HG02610 (cell line): Measurements from ENCODE around the gene B9D2.
A peak's percentile ranks its signal among the peaks of the same experiment; 100 is the strongest.
"Not testable (repeated sequence)": the region's sequence is repeated elsewhere in the genome, so short reads cannot be mapped to it uniquely, and the experiment has no call there.

ENCODE experiments used
- ATAC-seq: cut with Tn5 transposase; IDR thresholded peaks from one replicate; pipeline ENCODE4 v1.9.1; 2021; ENCODE audit warnings: mild to moderate bottlenecking, moderate library complexity; ENCODE audit not compliant: unreplicated experiment

The B9D2 gene

GRCh38 chr19:41363753-41364523, at the start of gene B9D2:
Gene B9D2, minus strand, starts transcription at chr19:41364149. Its CDS starts 630 bp downstream, at chr19:41363519.
- peak; percentile 84 for ATAC-seq

- no peak for ATAC-seq
Observed at GRCh38 chr19:41412953-41413352, 49.0 kb upstream of the B9D2 start.

DNA sequence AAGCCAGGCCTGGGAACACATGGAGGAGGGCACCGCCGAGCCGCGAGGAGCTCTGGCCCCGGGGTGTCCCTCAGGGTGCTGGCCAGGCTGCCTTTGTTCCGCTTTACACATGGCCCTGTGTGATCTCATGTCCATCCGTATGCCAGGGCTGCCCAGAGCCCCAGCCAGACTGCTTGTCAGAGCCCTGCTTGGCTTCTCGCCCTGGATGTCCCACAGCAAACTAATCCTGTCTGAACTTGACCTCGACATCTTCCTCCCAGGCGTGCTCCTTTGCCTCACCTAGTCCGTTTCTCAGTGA, 48.0 kb upstream of the B9D2 start:
- no peak for ATAC-seq

DNA sequence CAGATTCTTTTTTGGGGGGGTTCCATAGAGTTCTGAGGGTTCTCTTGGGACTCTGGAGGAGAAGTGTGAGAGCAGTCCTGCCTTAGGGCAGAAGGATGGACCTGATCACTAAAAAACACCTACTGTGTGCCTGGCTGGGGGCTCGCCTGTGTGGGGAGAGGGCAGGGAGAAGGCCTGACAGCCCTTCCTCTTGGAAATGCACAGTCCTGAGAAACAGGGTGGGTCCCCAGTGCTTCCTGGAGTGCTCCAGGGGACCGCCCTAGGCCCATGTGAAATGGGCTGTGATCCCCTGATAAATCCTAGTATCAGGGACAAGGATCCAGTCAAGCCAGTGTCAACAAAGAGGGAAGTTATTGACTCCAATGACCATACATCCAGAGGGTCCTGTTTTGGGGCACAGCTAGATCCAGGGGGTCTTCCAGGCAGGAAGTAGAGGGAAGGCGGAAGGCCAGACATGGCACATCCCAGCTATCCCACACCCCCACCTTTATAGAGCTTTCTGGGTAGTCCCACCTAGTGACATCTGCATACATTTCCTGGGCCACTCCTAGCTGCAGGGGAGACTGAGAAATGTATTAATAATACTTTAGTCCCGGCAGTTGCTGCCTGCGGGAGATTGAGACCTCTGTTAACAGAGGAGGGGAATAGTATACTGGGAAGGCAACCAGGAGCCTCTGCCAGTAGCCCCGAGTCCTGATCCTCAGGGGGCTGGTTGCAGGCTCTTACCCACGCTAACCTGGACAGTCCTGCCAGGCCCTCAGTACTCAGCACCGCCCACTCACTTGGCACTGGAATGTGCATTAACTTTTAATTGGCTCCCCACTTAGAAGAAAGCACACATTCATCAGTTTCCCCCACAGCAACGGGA, 47.4 kb upstream of the B9D2 start:
- no peak for ATAC-seq

GRCh38 chr19:41410336-41411054, 46.5 kb upstream of the B9D2 start:
- no peak for ATAC-seq

- no peak for ATAC-seq
Observed at GRCh38 chr19:41409288-41409687, 45.3 kb upstream of the B9D2 start.

- ATAC-seq: not testable (repeated sequence)
Observed at GRCh38 chr19:41408846-41409245, 44.9 kb upstream of the B9D2 start.

GRCh38 chr19:41408256-41408655, 44.3 kb upstream of the B9D2 start:
- ATAC-seq: no peak

- ATAC-seq: no peak
Observed at GRCh38 chr19:41407271-41407670, 43.3 kb upstream of the B9D2 start.

DNA sequence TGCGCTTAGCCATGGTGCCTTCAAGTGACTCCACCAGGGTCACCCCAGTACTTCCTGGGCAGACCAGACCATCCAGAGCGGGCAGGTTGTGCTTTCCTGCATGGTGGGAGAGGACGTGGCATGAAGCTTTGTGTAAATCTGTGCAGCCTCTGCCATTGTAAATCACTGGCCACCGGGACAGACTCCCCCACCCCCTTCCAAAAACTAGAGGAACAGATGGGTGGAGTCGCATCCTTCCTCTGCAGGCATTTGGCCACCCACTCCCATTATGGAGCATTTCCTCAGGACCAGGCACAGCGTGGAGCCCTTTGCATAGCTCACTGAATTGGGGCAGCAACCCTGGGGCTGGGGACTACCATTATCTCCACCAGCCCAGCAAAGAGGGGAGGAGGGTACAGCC, 41.8 kb upstream of the B9D2 start:
- ATAC-seq: no peak

DNA sequence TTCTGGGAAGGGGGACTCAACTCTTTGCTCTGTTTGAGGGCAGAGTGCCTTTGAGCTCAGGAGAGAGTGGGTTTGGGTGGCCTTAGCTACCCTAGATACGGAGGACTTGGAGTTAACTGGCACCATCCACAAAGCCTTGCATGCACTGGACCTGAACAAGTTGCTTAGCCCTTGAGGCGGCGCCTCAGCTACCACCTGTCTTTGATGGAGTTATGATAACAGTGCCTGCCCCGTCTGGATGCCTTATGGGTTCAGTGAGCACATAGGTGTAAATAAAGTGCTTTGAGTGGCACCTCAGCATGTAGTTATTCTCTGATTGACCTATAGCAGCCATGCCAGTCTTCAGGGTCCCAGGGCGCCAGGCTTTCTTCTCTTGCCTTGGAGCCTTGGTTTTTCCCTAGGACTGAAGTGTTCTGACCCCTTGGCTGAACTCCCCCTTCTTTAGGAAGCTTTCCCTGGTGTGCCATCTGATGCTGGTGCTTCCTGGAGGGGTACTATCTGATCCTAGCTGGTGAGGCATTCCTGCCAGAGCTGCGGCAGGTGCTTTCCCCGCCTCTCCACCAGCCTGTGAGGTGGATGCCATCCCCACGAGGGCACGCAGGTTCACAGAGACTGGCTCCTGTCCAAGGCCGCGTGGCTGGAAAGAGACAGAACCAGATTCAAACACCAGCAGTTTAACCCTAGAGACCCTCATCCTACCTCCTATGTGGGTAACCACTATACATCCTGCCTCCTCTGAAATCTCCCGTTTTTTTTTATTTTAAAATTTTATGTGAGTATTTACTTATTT, 39.4 kb upstream of the B9D2 start:
- no peak for ATAC-seq

GRCh38 chr19:41402010-41402409, 38.1 kb upstream of the B9D2 start:
- ATAC-seq: no peak

DNA sequence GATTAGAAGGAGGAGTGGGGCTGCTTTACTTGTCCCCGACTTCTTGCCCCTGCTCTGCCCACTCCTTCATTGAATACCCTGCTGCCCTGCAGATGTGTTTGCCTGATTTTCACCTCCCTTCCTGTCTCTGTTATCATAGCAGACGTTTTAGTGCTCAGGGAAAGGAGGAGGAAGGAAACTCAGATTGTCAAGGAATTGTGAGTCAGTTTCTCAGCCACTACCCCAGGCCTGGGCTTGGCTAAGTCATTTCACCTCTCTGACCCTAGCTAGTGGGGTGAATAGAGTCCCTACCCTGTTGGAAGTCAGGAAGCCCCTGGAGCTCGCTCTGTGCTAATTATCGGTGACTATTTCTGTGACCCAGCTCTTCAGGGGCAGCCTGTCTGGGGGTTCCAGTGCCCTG, 37.5 kb upstream of the B9D2 start:
- ATAC-seq: no peak

DNA sequence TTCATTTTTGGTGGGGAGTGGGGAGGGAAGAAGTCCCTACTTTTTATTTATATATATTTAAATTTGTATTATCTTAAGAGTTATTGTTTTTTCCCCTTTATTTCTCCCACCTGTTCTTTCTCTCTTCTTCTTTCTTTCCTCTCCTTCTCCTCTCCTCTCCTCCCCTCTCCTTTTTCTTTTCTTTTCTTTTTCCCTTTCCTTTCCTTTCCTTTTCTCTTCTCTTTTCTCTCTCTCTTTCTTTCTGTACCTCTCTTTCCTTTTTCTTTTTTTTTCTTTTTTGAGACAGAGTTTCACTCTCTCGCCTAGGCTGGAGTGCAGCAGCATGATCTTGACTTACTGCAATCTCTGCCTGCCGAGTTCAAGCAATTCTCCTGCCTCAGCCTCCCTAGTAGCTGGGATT, 35.6 kb upstream of the B9D2 start:
- ATAC-seq: no peak

DNA sequence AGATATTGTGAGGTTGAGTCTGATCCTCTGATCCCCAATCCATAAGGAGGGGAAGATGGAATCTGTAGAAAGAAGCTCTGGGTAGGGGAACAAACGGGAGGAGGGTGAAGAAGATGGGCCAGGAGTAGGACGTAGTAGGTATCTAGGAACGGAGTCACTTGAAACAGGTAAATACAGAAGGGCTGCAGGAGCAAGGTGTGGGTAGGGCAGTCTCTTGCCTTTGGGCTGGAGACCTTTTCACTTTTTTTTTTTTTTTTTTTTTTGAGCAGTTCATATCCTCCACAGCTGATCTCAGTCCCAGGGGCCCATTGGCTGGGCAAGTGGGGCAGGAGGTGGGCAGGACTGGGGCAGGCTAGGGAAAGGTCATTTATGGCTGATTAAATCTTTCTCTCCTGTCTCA, 35.1 kb upstream of the B9D2 start:
- no peak for ATAC-seq

DNA sequence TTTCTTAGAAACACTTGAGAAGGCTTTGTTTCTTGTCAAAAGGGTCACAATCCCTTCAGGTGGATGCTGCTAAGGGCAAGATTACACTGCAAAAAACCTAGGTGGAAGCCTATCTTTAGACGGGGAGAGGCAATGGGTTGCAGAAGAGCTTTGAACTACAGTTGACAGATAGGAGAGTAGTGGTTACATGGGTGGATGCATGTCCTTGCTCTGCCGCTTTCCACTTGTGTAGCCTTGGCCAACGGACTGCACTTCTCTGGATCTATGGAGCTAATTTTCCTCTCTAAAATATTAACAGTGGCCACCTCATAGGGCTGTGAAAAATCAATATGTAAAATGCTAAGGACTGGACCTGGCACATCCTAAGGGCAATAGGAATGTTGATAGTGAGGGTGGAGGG, 34.6 kb upstream of the B9D2 start:
- ATAC-seq: no peak

- ATAC-seq: no peak
Observed at GRCh38 chr19:41398050-41398418, 34.1 kb upstream of the B9D2 start.

GRCh38 chr19:41397086-41398049, 33.4 kb upstream of the B9D2 start, which contains the start of the genes BCKDHA and EXOSC5:
Gene BCKDHA, plus strand, starts transcription at chr19:41397818. Its CDS starts 10 bp downstream, at chr19:41397828.
Gene EXOSC5, minus strand, starts transcription at chr19:41397359. Its CDS starts 31 bp downstream, at chr19:41397328.
- peak; percentile 86 for ATAC-seq

DNA sequence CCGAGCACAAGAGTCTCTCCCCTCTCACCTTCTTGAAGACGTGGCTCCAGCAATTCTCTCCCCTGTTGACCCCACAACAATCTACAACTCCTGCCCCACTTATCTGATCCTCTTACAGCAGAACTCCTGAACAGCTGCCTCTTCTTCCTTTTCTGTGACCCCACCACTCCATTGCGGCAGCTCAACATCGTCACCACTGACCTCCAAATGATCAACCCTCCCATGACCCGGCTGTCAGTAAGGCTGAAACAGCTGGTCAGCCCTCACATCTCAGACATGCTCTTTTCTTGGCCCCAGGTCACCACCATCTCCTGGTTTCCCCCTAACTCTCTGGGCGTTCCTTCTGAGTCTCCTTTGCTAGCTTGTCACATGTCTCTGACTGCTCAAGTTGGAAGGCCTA, 31.4 kb upstream of the B9D2 start:
- ATAC-seq: no peak

DNA sequence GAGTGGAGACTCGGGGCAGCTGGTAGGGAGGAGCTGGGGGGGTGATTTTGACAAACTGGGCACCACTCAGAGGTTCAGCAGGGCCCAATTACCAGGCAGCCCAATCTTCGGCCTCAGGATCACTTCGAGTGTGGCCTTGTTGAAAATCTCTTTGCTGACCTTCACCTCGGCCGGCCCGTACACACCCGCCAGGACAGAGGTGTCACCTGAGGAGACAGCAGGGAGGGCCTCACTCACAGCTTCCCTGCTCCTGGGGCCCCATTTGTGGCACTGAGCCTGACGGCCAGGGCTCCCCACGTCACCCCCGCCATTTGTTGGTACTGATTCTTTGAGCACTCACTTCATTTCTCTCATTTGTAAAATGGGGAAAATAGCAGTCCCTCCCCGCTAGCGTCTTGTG, 28.8 kb upstream of the B9D2 start:
- ATAC-seq: no peak
